Dendritic cell treated with granulocyte-macrophage colony-stimulating factor and Interleukin-4, amounts not matched to agents 40 ng/mL and 50 ng/mL, for 4 days (primary cell): ENCODE results near the gene HSD17B3.
"Not testable (repeated sequence)": the region's sequence is repeated elsewhere in the genome, so short reads cannot be mapped to it uniquely, and the experiment has no call there.

Experiments used
- H3K27ac Mint-ChIP-seq: one replicate; pipeline ENCODE4 v1.8.0; 2022; ENCODE audit warnings: mild to moderate bottlenecking, mixed read lengths
- H3K27me3 Mint-ChIP-seq: one replicate; pipeline ENCODE4 v1.8.0; 2022; ENCODE audit warnings: mild to moderate bottlenecking, mixed read lengths
- H3K36me3 Mint-ChIP-seq: one replicate; pipeline ENCODE4 v1.8.0; 2022; ENCODE audit warnings: low read depth, mixed read lengths
- H3K4me1 Mint-ChIP-seq: one replicate; pipeline ENCODE4 v1.8.0; 2022; ENCODE audit warnings: low read depth, mixed read lengths
- H3K4me3 Mint-ChIP-seq: one replicate; pipeline ENCODE4 v1.8.0; 2022; ENCODE audit warnings: mild to moderate bottlenecking, moderate library complexity, mixed read lengths
- H3K9me3 Mint-ChIP-seq: one replicate; pipeline ENCODE4 v1.8.0; 2022; ENCODE audit warnings: mixed read lengths
- intact Hi-C: fragments of 100-400 bp; cut with micrococcal nuclease; formaldehyde crosslinking; loops from one replicate; pipeline ENCODE4 v1.15.0; 2022

The HSD17B3 gene

GRCh38 chr9:96322736-96323135 is 20.8 kb upstream of the HSD17B3 start:
- H3K4me3 Mint-ChIP-seq, H3K27ac Mint-ChIP-seq, H3K9me3 Mint-ChIP-seq, intact Hi-C loops, H3K27me3 Mint-ChIP-seq: not testable (repeated sequence)
- Mint-ChIP-seq H3K4me1 (peaks cover 12% of the 10 kb centered on the region), H3K36me3 (peaks cover 53% of the 10 kb centered on the region)

DNA sequence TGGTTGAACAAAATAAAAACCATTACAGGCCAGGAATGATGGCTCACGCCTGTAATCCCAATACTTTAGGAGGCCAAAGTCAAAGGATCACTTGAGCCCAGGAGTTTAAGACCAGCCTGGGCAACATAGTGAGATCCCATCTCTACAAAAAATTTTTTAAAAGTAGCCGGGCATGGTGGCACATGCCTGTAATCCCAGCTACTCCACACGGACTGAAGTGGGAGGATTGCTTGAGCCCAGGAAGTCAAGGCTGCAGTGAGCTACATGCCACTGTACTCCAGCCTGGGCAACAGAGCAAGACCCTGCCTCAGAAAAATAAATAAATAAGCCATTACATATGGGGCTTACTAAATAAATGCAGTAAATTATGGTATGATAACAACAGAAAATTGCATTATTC is 20.2 kb upstream of the HSD17B3 start:
- H3K27ac Mint-ChIP-seq, intact Hi-C loops, H3K4me3 Mint-ChIP-seq, H3K9me3 Mint-ChIP-seq, H3K27me3 Mint-ChIP-seq: not testable (repeated sequence)
- peaks cover 15% of the 10 kb centered on the region for H3K4me1 Mint-ChIP-seq
- peaks cover 55% of the 10 kb centered on the region for H3K36me3 Mint-ChIP-seq

DNA sequence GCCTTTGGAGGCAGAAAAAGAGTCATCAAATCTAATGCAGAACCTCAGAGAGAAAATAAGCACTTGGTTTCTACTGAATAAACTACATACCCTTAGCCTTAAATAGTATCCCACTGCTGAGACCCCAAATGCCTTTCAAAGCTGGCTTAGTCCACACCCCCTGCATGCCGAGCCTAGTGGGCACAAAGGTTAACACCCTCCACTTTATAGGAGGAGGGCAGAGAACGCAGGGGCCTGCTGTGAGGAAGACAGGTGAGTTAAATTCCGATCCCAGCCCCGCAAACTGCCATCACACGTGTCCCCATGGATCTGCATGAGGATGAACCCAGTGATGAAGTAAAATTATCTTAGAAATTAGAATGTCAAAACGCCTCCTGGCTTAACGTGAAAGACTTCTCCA is 19.5 kb upstream of the HSD17B3 start:
- no peaks in the 10 kb centered on the region for H3K9me3 Mint-ChIP-seq
- peaks cover 17% of the 10 kb centered on the region for H3K4me1 Mint-ChIP-seq
- H3K36me3 Mint-ChIP-seq, result peaks cover 54% of the 10 kb centered on the region
- intact Hi-C loops, result no loop called here
- H3K27me3 Mint-ChIP-seq, result no peaks in the 10 kb centered on the region
- no peak overlapping the region for H3K27ac Mint-ChIP-seq
- H3K4me3 Mint-ChIP-seq, result no peak overlapping the region

- intact Hi-C loops, result no loop called here
Observed at GRCh38 chr9:96320749-96321280, 18.8 kb upstream of the HSD17B3 start.

DNA sequence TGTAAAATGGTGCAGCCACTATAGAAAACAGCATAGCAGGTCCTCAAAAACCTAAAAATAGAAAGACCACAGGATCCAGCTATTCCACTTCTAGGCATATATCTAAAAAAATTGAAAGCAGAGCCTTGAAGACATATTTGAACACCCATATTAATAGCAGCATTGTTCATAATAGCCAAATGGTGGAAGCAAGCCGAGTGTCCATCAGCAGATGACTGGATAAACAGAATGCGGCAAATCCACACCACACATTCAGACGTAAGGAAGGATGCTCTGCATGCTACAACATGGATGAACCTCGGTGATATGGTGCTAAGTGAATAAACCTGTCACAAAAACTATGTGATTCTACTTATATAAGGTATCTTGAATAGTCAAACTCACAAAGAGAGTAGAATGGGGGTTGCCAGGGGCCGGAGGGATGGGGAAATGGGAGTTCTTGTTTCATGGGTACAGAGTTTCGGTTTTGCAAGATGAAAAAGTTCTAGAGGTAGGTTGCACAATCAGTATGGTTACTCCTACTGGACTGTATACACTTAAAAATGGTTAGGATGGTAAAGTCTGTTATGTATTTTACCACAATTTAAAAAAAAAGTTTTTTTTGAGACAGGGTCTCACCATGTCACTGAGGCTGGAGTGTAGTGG is 17.1 kb upstream of the HSD17B3 start:
- H3K9me3 Mint-ChIP-seq, result no peaks in the 10 kb centered on the region
- H3K4me3 Mint-ChIP-seq, result no peak overlapping the region
- intact Hi-C loops, result loop anchor here (5.0 kb wide), 1 partner anchor 87 kb away; no protein-coding TSS in a partner anchor
- H3K4me1 Mint-ChIP-seq, result peaks cover 17% of the 10 kb centered on the region
- peaks cover 43% of the 10 kb centered on the region for H3K36me3 Mint-ChIP-seq
- H3K27ac Mint-ChIP-seq, result no peak overlapping the region
- H3K27me3 Mint-ChIP-seq, result no peaks in the 10 kb centered on the region

More at GRCh38 chr9:96320749-96321280, 18.8 kb upstream of the HSD17B3 start:
- H3K9me3 Mint-ChIP-seq, result no peaks in the 10 kb centered on the region
- no peaks in the 10 kb centered on the region for H3K27me3 Mint-ChIP-seq
- peaks cover 54% of the 10 kb centered on the region for H3K36me3 Mint-ChIP-seq
- H3K4me3 Mint-ChIP-seq, result no peak overlapping the region
- peaks cover 17% of the 10 kb centered on the region for H3K4me1 Mint-ChIP-seq
- no peak overlapping the region for H3K27ac Mint-ChIP-seq

DNA sequence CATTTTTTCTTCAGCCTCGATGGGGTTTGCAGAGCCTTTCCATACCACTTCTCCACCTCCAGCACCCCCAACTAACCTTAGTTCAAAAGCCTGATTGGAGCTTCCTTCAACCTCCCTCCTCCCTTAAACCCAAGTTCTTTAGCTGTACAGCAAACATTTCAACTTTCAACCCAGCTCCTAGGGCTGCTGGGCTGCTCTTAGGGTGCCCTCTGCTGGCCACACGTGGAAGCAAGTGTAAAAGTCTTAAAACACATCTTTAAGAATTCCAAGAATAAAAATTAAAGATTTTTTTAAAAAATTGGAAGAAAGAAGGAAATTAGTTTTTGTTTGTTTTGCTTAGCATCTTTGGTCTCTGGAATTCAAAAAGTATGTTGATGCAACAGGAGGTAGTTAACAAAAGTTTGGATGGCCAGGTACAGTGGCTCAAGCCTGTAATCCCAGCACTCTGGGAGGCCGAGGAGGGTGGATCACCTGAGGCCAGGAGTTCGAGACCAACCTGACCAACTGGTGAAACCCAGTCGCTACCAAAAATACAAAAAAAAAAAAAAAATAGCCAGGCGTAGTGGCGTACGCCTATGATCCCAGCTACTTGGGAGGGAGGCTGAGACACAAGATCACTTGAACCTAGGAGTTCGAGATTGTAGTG is 15.5 kb upstream of the HSD17B3 start:
- H3K36me3 Mint-ChIP-seq, result peaks cover 40% of the 10 kb centered on the region
- H3K27ac Mint-ChIP-seq, result no peak overlapping the region
- intact Hi-C loops, result loop anchor here (5.0 kb wide), 1 partner anchor 85 kb away; no protein-coding TSS in a partner anchor
- H3K4me3 Mint-ChIP-seq, result no peak overlapping the region
- no peaks in the 10 kb centered on the region for H3K27me3 Mint-ChIP-seq
- H3K9me3 Mint-ChIP-seq, result peaks cover 16% of the 10 kb centered on the region
- H3K4me1 Mint-ChIP-seq, result peaks cover 17% of the 10 kb centered on the region

DNA sequence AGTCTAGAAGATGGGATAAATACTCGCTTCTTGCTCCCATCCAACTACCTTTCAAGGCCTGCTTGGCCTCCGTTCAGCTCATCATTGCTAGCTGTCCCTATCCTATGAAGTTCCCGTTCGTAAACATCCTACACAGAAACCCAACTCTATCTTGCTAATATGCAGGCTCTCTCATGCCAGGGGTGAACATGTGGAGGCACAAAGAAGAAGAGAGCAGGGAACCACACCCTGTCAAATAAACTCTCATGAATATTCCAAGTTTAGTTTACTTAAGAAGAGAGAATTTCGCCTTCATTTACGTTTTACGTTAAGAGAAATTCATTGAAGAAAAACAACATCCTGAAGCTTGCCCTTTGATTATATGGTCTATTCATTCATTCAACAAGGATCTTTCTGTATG is 7.9 kb upstream of the HSD17B3 start:
- intact Hi-C loops, result no loop called here
- peaks cover 35% of the 10 kb centered on the region for H3K9me3 Mint-ChIP-seq
- no peaks in the 10 kb centered on the region for H3K4me1 Mint-ChIP-seq
- peaks cover 8% of the 10 kb centered on the region for H3K27me3 Mint-ChIP-seq
- H3K27ac Mint-ChIP-seq, result no peak overlapping the region
- no peak overlapping the region for H3K4me3 Mint-ChIP-seq
- H3K36me3 Mint-ChIP-seq, result peaks cover 8% of the 10 kb centered on the region

DNA sequence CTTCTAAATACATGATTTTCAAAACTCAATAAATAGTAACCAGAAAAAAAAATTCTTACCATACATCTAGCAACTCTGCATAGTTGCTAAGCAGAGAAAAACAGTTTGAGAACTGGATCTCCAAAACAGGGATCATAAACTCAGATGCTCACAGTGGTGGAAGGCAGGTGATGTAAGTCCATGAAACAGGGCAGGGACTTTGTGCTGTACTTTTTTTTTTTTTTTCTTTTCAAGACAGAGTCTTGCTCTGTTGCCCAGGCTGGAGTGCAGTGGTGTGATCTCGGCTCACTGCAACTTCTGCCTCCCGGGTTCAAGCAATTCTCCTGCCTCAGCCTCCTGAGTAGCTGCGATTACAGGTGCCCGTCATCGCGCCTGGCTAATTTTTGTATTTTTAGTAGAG is 5.0 kb upstream of the HSD17B3 start:
- H3K9me3 Mint-ChIP-seq, result peaks cover 15% of the 10 kb centered on the region
- H3K27me3 Mint-ChIP-seq, H3K4me3 Mint-ChIP-seq, intact Hi-C loops, H3K36me3 Mint-ChIP-seq, H3K27ac Mint-ChIP-seq, H3K4me1 Mint-ChIP-seq: not testable (repeated sequence)

DNA sequence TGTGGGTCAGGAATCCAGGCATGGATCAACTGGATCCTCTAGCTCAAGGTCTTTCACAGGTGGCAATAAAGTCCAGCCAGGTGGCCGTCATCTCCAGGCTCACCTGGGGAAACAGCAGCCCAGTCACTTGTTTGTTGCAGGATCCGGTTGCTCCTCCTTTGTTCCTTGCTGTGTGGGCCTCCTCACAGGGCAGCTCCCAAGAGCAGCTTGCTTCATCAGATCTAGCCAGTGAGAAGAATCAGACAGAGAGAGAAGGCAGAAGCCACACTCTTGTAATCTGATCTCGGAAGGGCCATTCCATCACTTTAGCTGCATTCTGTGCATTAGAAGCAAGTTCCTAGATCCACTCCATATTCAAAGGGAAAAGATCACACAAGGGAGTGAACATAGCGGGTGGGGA is 3.2 kb upstream of the HSD17B3 start:
- Mint-ChIP-seq H3K36me3 (no peaks in the 10 kb centered on the region), H3K9me3 (no peaks in the 10 kb centered on the region), H3K27ac (no peak overlapping the region), H3K4me3 (no peak overlapping the region), H3K4me1 (no peaks in the 10 kb centered on the region), H3K27me3 (peaks cover 8% of the 10 kb centered on the region)
- intact Hi-C loops, result no loop called here

DNA sequence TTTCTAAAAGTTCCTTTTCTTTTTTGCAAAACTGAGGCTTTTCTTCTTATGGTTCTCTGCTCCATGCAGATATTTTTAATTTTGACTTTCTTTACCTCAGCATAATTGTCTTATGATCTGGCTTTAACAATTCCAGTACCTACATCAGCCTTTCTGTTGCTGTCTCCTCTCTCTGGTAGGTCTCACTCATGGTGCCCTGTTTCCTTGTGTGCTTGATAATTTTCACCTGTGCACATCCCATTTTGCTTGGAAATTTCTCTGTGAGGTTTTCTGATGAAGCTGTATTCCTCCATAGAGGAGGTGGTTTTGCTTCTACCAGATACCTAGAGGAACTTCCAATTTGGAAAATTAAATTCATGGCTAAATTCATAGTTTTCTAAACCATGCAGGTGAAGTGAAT is 2.3 kb upstream of the HSD17B3 start:
- Mint-ChIP-seq H3K9me3 (no peaks in the 10 kb centered on the region), H3K4me3 (no peak overlapping the region), H3K4me1 (no peaks in the 10 kb centered on the region), H3K36me3 (no peaks in the 10 kb centered on the region), H3K27ac (no peak overlapping the region), H3K27me3 (peaks cover 5% of the 10 kb centered on the region)
- intact Hi-C loops, result no loop called here

DNA sequence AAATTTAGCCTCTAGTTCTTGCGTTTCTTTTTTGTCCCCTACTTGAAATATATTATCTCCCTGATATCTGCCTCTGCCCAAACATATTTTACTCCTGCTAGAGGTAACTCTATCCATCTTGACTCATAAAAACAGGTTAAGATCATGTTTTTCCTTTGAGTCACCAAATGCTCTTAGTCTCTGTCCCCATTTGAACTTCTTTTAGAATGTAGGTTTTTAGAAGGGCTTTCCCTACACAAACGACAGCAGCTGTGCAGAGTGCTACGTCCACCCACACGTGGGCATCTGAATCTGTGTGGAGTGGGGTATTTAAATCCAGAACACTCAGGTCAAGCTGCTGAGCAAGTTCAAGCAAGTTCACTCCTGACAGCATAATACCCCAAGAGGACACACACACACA is 2.2 kb downstream of the HSD17B3 start:
- Mint-ChIP-seq H3K36me3 (no peaks in the 10 kb centered on the region), H3K27ac (no peak overlapping the region), H3K4me3 (no peak overlapping the region), H3K4me1 (no peaks in the 10 kb centered on the region), H3K9me3 (no peaks in the 10 kb centered on the region), H3K27me3 (peaks cover 5% of the 10 kb centered on the region)
- intact Hi-C loops, result no loop called here

DNA sequence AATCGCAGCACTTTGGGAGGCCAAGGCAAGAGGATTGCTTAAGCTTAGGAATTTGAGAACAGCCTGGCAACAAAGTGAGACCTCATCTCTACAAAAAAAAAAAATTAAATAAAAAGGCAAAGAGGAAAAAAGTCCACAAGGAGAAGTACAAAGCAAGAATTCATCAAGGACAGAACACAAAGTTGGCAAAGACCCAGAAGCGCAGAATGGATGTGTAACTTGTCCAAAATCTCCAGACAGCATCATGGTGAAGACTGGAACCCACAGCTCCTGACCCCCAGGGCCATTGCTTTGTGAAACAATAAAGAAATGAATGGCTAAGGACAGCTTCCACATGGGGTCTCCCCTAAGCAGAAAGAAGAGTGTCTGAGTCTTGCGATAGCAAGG is 7.8 kb downstream of the HSD17B3 start:
- Mint-ChIP-seq H3K36me3 (no peaks in the 10 kb centered on the region), H3K27me3 (peaks cover 6% of the 10 kb centered on the region), H3K27ac (no peak overlapping the region), H3K9me3 (no peaks in the 10 kb centered on the region), H3K4me3 (no peak overlapping the region), H3K4me1 (no peaks in the 10 kb centered on the region)
- intact Hi-C loops, result no loop called here

DNA sequence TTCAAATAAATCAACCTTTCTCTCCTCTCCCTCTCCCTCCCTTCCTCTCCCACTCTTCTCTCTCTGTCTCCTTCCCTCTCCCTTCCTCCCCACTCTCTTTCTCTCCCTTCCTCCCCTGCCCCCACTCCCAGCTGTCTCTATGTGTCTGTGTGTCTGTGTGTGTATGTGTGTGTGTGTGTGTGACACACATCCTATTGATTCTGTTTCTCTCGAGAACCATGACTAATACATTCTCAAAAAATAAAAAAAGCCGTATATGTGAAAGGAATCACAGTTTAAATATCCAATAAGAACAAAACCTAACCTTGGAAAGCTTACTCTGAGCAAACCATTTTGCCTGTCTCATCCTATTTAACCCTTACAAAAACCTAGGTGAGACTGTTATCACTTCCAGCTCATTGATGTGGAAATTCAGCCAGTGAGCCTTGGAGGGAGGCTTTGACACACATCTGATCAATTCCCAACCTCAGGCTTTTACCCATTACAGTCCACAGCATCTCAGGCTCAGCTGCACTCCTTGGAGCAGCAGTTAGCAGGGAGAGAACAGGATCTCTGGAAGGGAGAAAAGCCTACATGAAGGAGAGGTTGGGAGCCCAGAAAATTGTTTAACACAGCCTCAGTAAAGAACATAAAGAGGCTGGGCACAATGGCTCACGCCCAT is 8.3 kb downstream of the HSD17B3 start:
- H3K27ac Mint-ChIP-seq, result no peak overlapping the region
- intact Hi-C loops, result no loop called here
- peaks cover 6% of the 10 kb centered on the region for H3K27me3 Mint-ChIP-seq
- H3K36me3 Mint-ChIP-seq, result no peaks in the 10 kb centered on the region
- no peaks in the 10 kb centered on the region for H3K9me3 Mint-ChIP-seq
- H3K4me3 Mint-ChIP-seq, result no peak overlapping the region
- H3K4me1 Mint-ChIP-seq, result no peaks in the 10 kb centered on the region

DNA sequence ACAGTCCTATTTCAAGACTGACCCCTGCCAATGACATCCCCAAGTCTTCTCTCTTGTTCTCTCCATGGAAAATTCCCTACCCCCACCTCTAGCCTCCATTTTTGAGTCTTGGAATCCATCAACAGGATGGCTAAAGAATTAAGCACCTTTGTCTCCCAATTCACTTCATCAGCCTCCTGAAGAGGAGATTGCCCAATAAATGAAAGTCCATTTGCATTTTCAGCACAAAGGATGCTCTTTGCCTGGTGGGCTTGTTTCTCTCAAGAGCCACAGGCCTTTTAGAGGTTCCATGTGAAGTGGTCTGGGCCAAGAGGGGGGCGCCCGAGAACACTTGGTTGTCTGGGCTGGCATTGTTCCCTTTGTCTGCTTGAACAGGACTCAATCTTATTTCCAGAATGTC is 12.6 kb downstream of the HSD17B3 start:
- intact Hi-C loops, result no loop called here
- peaks cover 8% of the 10 kb centered on the region for H3K9me3 Mint-ChIP-seq
- peaks cover 3% of the 10 kb centered on the region for H3K27me3 Mint-ChIP-seq
- H3K27ac Mint-ChIP-seq, result no peak overlapping the region
- no peaks in the 10 kb centered on the region for H3K36me3 Mint-ChIP-seq
- no peaks in the 10 kb centered on the region for H3K4me1 Mint-ChIP-seq
- no peak overlapping the region for H3K4me3 Mint-ChIP-seq
